ENCODE data around the gene ANGEL1. TPM values are rescaled to one million over a fixed set of nuclear protein-coding genes. Genes with fewer than 3 reads are reported as not detected.

ANGEL1 gene
- total RNA-seq, 2 donors from 2014 or later: 14.6 to 15.4 TPM

DNA sequence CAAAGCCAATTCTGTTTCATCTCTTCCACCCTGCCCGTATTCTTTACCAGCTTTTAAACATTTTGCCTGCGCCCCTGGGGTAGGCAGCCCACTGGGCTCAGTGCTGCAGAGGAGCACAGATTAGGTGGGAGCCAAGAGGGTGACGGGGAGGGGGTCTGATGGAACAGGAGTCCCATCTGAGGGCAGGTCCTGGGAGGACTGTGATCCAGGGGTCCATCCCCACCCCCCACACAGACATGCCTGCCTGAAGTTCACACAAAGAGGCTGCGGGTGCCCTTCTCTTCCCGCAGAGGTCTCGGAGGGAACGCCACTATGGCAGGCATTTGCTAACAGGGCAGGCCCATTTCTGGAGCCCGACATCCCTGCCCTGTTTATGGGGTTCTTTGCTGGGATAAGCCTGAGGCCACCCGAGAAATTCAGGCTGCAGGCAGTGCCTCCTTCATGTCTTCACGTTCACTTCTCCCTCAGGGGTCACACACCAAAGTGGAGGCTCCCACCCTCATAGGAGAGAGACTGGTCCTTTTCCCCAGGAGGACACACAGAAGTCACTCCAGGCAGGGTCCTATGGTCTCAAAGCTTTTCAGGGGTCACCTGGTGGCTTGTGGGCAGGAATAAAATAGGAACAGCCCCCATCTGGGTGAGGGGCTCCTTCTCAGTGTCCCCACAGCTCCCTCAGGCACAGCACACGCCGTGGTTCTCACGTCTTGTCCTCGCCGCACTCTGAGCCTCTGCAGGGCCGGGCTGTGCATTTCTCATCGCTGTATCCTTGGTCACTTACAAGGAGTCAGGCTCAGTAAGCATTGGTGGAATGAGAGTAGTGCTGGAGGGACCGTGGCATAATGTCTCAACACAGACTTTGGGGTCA, 38.5 kb downstream of the ANGEL1 start:
- Mint-ChIP-seq H3K9me3 (no peaks in the 10 kb centered on the region), H3K36me3 (no peaks in the 10 kb centered on the region), H3K27ac (peak overlapping the region in 1 of 2 donors; percentile 14)
- peak in 1 of 2 donors; percentile 9 for ATAC-seq
- no peak for DNase-seq (ENCODE audit: low spot score in 2 of 2)

DNA sequence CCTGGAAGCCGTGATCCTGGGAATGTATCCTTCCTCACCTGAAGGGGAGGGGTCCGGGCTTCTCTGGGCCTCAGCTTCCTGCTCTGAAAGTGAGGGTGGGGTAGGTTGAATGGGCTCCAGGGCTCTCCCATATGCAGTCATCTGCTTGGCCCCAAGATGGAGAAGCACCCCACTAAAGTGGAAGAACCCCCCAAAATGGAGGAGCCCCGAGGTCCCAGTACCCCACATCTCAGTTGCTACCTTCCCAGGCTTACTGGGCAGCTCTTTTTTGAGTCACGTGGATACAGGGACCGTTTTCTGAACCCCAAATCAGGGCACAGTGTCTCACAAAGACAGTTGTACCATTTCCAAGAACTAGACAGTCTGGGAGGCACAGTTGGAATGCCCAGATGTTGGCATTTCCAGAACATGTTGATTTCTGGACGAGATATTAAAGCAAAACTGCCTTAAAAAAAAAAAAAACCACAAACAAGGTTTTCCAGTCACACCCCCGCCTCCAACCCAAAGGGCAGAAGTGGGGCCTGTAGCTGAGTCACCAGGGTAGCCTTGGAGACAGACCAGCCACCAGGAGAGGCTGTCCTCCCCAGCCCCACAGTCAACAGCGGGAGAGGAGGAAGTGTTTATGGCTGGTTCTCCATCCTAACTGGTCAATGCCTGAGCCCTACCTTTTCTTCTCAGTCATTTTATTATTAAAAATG, 39.3 kb downstream of the ANGEL1 start:
- H3K36me3 Mint-ChIP-seq: no peaks in the 10 kb centered on the region
- no peaks in the 10 kb centered on the region for H3K9me3 Mint-ChIP-seq
- ATAC-seq (peak; percentile 62 to 78), DNase-seq (ENCODE audit: low spot score in 2 of 2) (no peak)
- H3K27ac Mint-ChIP-seq: peak overlapping the region; percentile 14 to 55

DNA sequence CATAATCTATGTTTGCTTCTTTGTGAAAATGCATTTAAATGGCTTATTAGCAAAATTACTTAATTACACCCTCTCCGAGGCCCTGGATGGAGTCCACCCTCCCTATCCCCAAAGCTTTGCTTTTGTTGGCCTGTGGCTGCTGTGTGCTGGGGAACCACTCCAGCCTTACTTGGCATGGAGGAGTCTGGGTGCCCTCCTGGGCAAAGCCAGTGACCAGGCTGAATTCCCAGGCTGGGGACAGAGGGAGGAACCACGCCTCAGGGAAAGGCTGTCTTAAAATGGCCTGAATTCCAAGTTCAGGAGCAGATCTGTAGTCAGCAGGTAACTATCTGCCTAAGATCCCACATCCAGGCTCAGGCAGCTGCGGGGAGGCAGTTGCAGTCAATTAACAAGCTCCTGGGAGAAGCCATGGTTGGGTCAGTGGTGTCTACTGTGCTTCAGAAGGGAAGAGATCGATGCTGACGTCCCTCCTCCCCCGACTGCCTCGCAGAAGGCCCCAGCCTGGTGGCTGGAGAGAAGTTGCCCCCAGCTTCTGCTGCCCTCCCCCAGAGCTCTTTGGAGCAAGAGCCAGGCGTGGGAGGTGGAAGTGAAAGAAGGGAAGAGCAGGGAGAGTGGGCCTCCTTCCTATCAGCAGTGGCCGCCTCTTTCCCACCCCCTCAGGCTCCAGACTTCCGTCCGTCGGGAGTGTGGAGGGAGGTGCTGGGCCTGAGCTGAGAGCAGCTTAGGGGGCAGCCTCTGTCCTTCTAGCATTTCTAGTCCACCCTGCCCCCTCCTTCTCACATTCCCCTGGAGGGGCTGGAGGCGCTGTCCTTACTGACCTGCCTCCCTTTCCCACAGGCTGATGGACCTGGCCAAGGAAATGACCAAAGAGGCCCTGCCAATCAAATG, 40.1 kb downstream of the ANGEL1 start:
- Mint-ChIP-seq H3K27ac (no peak overlapping the region), H3K9me3 (no peaks in the 10 kb centered on the region), H3K36me3 (no peaks in the 10 kb centered on the region)
- DNase-seq (ENCODE audit: low spot score in 2 of 2) (no peak), ATAC-seq (no peak)

DNA sequence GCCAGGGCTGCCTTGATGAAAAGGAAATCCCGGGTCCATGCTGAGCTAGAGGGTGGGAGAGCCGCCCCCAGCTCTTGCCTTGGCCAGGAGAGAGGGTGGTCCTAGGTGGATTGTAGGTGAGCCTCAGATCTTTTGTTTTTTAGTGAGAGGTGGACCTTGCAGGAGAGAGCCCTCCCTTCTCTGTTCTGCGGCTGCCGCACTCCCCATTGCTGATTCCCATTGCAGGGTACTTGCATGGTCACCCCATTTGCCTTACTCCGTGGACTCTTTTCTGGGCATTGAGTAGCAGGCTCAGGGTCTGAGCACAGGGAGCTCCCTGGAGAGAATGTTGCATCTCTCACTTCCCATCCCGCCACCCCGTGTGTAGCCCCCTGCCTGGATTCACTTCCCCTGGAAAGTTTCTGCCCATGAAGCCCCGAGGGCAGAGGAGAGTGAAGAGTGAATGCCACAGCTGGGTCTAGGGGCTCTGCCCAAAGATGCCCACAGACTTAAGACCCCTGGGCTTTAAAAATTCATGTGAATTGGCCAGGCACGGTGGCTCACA, 41.2 kb downstream of the ANGEL1 start:
- no peak overlapping the region for H3K27ac Mint-ChIP-seq
- H3K36me3 Mint-ChIP-seq: no peaks in the 10 kb centered on the region
- DNase-seq (ENCODE audit: low spot score in 2 of 2) (no peak), ATAC-seq (no peak)
- H3K9me3 Mint-ChIP-seq: no peaks in the 10 kb centered on the region

DNA sequence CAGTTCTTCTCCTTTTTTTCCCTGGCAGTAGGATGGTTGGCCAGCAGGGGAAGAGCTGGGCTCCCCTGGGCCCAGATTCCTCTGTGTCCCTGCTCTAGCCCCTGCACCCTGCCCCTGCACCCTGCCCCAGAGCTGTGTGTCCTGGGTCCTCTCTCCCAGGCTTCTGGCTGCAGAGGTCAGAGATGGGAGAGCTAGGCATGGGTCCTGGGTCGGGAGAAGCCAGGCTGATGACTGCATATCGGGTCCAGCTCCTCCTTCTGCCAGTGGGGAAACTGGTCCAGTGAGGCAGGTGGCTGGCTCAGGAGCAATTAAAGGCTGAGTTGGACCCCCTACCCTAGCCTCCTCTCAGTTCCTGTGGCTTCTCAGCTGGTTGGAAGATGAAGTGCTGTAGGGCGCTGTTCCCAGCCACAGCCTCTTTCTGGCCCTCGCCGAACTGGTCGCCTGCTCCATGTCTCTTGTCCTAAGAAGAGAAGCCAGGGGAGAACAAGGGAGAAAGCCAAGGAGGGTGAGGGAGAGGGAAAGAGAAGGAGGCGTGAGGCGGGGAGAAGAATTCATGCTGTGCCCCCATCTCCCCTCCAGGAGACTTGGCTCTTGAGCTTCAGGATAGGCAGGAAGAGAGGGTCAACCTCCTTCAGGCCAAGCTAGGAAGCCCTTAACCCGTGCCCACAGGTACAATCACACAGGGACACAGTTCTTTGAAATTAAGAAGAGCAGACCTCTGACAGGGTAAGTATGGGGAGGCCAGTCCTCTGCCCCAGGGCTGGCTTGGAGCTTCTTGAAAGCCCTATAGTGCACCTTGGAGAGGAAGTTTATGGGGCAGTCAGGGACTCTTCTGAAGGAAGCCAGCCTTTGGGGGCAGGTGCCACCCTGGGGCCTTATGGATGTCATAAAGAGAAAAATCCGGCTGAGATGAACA, 41.9 kb downstream of the ANGEL1 start:
- Mint-ChIP-seq H3K27ac (no peak overlapping the region), H3K9me3 (no peaks in the 10 kb centered on the region), H3K36me3 (no peaks in the 10 kb centered on the region)
- ATAC-seq (no peak), DNase-seq (ENCODE audit: low spot score in 2 of 2) (no peak)

DNA sequence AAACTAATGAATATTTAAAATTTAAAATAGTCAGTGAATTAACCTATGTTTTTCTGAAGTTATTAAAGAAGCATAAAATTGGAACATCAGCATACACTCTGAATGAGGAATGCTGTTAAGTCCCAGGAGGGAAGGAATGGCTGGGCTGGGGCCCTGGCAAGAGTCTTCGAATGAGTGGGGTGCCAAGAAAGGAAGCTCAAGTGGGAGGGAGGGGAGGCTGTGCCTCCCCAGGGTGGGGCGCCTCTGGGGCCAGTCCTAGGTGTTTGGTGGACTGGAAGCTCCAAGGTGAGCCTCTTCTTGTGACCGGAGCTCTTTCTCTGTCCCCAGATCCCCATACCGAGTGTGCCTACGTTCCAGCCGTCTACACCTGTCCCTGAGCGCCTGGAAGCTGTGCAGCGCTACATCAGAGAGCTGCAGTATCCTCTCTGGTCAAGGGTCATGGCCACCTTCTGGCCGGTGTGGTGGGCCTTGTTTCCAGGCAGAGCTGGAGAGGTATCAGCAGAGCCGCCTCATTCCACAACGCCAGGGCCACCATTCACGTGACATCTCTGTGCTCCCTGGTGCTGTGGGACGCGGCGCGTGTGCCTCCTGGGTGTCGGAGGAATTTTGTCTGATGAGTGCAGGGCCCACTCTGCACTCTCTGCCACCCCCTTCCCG, 42.9 kb downstream of the ANGEL1 start:
- ATAC-seq (no peak), DNase-seq (ENCODE audit: low spot score in 2 of 2) (no peak)
- no peaks in the 10 kb centered on the region for H3K9me3 Mint-ChIP-seq
- peak overlapping the region in 1 of 2 donors; percentile 82 for H3K27ac Mint-ChIP-seq
- H3K36me3 Mint-ChIP-seq: no peaks in the 10 kb centered on the region

DNA sequence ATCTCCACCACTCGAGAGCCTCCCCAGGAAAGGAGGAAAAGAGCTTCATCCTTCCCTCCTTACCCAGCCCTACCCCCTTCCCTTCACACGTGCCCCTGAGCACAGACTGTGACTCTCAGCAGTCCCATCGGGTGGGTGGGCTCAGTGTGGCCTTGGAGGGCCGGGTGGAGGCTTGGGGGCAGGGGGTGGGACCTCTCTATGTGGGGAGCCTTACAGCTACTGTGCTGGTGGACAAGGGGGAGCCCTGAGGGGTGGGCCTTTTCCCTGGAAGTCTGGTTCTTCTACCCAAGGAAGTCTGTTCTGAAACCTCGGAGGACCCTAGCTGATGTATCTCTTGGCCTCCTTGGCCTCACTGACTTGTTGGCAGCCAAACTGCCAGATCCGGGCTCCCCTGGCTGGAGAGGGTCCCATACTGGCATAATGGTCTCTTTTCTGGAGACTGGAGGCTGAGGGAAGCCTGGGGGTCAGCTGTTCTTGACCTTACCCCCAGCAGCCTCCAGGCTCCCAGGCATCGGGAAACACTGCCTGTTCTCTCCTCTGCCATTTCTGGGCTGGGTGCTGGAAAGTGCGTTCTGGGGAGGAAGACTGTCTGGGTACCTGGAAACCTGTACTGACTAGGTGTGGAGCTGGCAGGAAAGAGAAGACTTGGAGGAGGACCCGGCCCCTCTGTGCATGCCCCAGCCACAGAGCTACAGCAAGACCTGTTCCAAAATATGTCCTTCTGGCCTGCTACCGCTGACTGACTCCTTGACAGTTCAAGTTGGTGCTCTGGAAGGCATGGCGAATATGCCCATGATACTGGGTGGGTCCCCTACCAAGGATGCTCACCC, 43.8 kb downstream of the ANGEL1 start:
- Mint-ChIP-seq H3K36me3 (no peaks in the 10 kb centered on the region), H3K27ac (peak overlapping the region; percentile 77 to 80), H3K9me3 (no peaks in the 10 kb centered on the region)
- ATAC-seq: no peak
- DNase-seq (ENCODE audit: low spot score in 2 of 2): no peak

DNA sequence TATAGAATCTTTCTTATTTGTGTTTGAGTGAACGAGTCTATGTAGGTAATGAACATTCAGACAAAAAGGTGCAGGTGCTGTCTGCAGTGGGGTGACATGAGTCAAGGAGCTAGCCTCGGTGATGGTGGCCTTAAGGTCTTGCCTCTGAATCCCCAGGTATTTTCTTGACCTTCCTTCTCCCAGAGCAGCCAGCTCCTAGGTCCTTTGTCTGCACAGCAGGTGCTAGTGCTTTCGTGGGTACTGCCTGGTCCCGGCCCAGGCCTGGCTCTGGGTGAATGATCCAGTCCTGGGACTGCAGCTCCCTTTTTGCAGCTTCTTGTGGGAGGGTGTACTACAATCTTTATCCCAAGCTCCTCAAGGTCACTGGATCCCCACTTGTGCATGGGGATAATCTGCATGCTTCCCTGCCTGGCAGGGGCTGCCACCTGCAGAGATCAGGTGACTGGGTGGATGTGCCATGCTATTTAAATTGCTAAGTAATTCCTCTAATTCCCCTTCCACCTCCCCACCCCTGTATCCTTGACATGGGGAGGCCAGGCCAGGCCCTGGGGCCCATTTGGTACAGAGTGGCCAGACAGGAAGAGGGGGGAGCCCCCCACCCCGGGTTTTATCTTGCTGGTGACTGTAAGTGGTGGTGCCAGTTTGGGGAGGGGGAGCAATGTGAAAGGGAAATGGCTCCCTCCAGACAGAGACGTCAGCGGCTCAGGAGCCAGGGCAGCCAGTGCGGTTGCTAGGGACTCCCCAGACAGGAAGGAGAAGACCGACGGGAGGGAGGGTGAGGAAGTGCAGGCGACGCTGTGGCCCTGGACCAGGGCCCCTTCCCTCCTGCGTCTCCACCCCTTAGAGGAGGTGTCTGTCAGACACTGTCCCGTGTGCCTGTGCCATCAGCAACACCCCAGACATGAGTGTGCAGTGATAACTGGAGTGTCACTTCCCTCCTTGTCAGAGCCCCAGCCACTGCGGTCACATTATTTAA, 44.7 kb downstream of the ANGEL1 start:
- peak overlapping the region; percentile 77 to 80 for H3K27ac Mint-ChIP-seq

DNA sequence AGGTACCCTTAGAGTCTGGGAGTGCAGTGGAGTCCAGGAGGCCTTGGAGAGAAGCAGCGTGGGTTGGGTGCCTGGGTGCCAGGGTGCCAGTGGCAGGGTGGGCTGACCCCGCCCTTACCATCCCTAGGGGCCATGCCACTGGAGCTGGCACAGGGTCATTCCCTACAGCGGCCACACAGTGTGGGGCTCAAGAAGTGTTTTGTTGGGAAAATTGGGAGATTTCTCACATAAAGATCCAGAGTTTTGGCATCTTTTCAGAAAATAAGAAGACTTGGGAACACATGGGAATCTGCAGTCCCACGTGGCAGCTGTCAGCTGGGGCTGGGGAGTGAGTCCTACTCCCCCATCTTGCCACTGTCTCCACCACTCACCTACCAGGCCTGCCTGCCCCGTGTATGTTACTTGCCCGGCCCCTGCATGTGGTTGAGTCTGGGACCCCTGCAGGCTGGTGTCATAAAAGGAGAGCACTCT, 47.2 kb downstream of the ANGEL1 start:
- H3K27ac Mint-ChIP-seq: no peak overlapping the region
- no peaks in the 10 kb centered on the region for H3K9me3 Mint-ChIP-seq
- DNase-seq (ENCODE audit: low spot score in 2 of 2): no peak
- H3K36me3 Mint-ChIP-seq: peaks cover 6% of the 10 kb centered on the region in 2 donors
- no peak for ATAC-seq

More for the DNA sequence above, 44.7 kb downstream of the ANGEL1 start:
- H3K9me3 Mint-ChIP-seq: no peaks in the 10 kb centered on the region
- peak; percentile 98 to 99 for ATAC-seq
- no peaks in the 10 kb centered on the region for H3K36me3 Mint-ChIP-seq
- peak; percentile 54 to 78 for DNase-seq (ENCODE audit: low spot score in 2 of 2)

DNA sequence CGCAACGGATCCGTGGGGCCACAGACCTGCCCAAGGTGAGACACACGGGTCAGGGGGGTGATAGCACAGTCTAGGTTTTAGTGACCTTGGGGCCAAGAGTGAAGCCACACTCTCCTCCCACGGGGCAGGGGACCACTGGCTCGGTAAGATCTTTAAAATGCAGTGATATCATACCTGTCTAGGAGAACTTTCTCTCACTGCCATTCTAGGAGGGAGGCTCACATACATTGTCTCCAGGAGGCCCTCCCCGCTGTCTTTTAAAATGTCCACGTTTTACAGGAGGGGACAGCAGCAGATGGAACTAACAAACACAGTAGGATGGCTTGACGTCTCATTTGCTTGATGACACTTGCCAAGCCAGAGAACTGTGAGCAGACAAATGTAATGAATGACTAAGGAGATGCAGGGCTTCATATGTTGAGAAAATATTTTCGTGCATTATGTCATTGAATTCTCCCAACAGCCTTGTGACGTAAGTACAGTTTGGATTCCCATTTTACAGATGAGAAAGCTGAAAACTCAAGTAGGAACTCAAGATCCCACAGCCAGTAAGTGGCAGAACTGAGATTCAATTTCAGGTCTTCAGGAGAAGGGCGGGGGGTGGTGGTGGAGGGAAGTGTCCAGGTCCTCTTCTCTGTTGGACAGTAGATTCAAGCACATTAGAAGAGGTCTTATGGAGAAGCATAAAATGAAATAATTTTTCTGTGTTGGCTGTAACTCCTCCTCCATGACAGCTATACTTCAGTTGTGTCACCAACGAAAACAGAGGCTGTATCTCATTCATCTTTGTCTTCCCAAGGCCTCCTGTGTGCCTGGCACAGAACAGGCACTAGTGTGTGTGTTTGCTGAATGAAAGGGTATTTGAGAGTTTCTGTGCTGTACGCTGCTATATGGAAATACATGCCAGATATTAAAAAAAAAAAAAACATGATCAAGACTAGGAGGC, 49.3 kb downstream of the ANGEL1 start:
- Mint-ChIP-seq H3K27ac (no peak overlapping the region), H3K9me3 (no peaks in the 10 kb centered on the region), H3K36me3 (peaks cover 6% of the 10 kb centered on the region in 2 donors)
- DNase-seq (ENCODE audit: low spot score in 2 of 2) (no peak), ATAC-seq (no peak)

DNA sequence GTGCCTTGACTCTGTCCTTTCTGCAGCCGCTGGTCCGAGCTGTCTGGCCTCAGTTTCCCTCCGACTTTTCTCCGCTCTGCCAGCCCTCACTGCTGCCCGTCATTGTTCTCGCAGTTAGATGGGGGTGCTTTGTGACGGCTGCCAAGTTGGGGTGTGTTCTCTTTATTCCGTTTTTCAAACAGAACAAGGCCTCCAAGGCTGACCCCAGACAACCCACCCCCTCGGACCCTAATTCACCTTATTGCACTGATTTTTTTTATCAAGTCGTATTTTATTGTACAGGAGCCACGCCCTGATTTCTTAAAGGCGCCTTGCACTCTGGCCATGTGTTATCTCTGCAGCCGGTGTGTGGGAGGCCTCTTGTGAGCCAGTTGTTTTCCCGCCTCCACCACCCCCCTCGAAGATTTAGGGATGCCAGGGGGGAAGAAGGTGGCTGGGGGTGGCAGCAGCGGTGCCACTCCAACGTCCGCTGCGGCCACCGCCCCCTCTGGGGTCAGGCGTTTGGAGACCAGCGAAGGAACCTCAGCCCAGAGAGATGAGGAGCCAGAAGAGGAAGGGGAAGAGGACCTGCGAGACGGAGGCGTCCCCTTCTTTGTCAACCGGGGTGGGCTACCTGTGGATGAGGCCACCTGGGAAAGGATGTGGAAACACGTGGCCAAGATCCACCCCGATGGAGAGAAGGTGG, 50.1 kb downstream of the ANGEL1 start:
- H3K36me3 Mint-ChIP-seq: peaks cover 6% of the 10 kb centered on the region in 2 donors
- DNase-seq (ENCODE audit: low spot score in 2 of 2): no peak
- no peak for ATAC-seq
- no peaks in the 10 kb centered on the region for H3K9me3 Mint-ChIP-seq
- H3K27ac Mint-ChIP-seq: peak overlapping the region; percentile 20 to 68

DNA sequence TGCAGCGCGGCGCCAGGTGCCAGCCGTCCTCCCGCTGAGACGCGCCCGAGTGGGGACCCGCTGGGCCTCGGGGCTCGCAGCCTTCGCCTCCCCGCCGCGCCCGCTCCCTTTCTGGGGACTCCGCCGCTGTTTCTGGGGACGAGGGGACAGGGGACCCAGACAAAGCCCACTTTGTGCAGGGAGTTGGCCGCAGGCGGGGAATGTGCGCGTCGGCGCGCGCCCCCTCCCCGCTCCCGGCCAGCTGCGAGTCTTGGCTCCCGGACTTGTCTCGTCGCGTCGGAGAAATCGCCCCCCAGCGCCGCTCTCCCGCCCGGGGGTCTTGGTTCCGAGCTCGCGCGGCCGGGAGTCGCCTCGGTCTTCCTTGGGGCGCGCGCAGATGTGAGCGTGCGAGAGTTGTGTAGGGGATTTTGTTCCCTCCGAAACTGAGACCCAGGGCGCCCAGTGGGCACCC, 50.7 kb downstream of the ANGEL1 start:
- no peak for DNase-seq (ENCODE audit: low spot score in 2 of 2)
- Mint-ChIP-seq H3K27ac (peak overlapping the region; percentile 20 to 68), H3K9me3 (no peaks in the 10 kb centered on the region), H3K36me3 (peaks cover 6% of the 10 kb centered on the region in 2 donors)
- peak in 1 of 2 donors; percentile 6 for ATAC-seq
